HepG2 (cell line): ENCODE results near the gene ACACB. TPM values are rescaled to one million over a fixed set of nuclear protein-coding genes. Genes with fewer than 3 reads are reported as not detected.
A peak's percentile ranks its signal among the peaks of the same experiment; 100 is the strongest.

Experiments
- CCDC6 ChIP-seq: sonication (generic); formaldehyde crosslinking; IDR thresholded peaks from 2 replicates; pipeline ENCODE4 v1.8.1; 2022; ENCODE audit warnings: mild to moderate bottlenecking, missing genetic modification reagents, moderate library complexity
- FOXJ3 ChIP-seq: sonication (generic); formaldehyde crosslinking; IDR thresholded peaks from 2 replicates; pipeline ENCODE4 v1.4.0; 2020; ENCODE audit warnings: missing genetic modification reagents, mild to moderate bottlenecking, borderline replicate concordance
- HMGA1 ChIP-seq: sonication (generic); formaldehyde crosslinking; conservative IDR thresholded peaks from 2 replicates; pipeline ENCODE4 v1.4.0; 2020; ENCODE audit warnings: missing genetic modification reagents
- JARID2 ChIP-seq: sonication (generic); formaldehyde crosslinking; IDR thresholded peaks from 2 replicates; pipeline ENCODE4 v1.8.1; 2023; ENCODE audit warnings: missing genetic modification reagents, inconsistent platforms; ENCODE audit not compliant: insufficient replicate concordance
- MAF1 ChIP-seq: sonication (generic); formaldehyde crosslinking; IDR thresholded peaks from 2 replicates; pipeline ENCODE4 v1.5.0; 2020; ENCODE audit warnings: missing genetic modification reagents, borderline replicate concordance
- MTA1 ChIP-seq: sonication (generic); formaldehyde crosslinking; IDR thresholded peaks from 2 replicates; pipeline ENCODE4 v1.4.0; 2020; ENCODE audit warnings: missing genetic modification reagents, mild to moderate bottlenecking, borderline replicate concordance
- MYPOP ChIP-seq: sonication (generic); formaldehyde crosslinking; IDR thresholded peaks from 2 replicates; pipeline ENCODE4 v1.8.1; 2023; ENCODE audit warnings: mild to moderate bottlenecking, moderate library complexity, missing genetic modification reagents
- NAIF1 ChIP-seq: sonication (generic); formaldehyde crosslinking; IDR thresholded peaks from 2 replicates; pipeline ENCODE4 v1.5.0; 2020; ENCODE audit warnings: mild to moderate bottlenecking, missing genetic modification reagents, borderline replicate concordance
- NR2F2 ChIP-seq: IDR thresholded peaks from 2 replicates; pipeline ENCODE4 v1.6.1; 2012; ENCODE audit warnings: low read depth, inconsistent platforms, borderline replicate concordance
- PLRG1 ChIP-seq: fragments of 450-650 bp; conservative IDR thresholded peaks from 2 replicates; pipeline ENCODE4 v1.6.1; 2016
- RBAK ChIP-seq: sonication (generic); formaldehyde crosslinking; IDR thresholded peaks from 2 replicates; pipeline ENCODE4 v1.5.1; 2020; ENCODE audit warnings: mild to moderate bottlenecking, missing genetic modification reagents
- RFXANK ChIP-seq: IDR thresholded peaks from 2 replicates; pipeline ENCODE4 v1.6.1; 2016
- SKI ChIP-seq: fragments of 450-650 bp; IDR thresholded peaks from one replicate; pipeline ENCODE4 v1.6.1; 2018; ENCODE audit warnings: mild to moderate bottlenecking; ENCODE audit not compliant: partially characterized antibody
- SP5 ChIP-seq: IDR thresholded peaks from 2 replicates; pipeline ENCODE4 v1.6.1; 2016; ENCODE audit warnings: low read depth, borderline replicate concordance
- STAG1 ChIP-seq: sonication (generic); formaldehyde crosslinking; IDR thresholded peaks from 2 replicates; pipeline ENCODE4 v1.4.0; 2020; ENCODE audit warnings: missing genetic modification reagents
- TFAP4 ChIP-seq: sonication (generic); IDR thresholded peaks from 2 replicates; pipeline ENCODE4 v1.6.1; 2016; ENCODE audit warnings: low read depth, borderline replicate concordance
- ZNF121 ChIP-seq: sonication (generic); formaldehyde crosslinking; IDR thresholded peaks from 2 replicates; pipeline ENCODE4 v1.5.0; 2020; ENCODE audit warnings: mild to moderate bottlenecking, missing genetic modification reagents
- ZNF136 ChIP-seq: sonication (generic); formaldehyde crosslinking; IDR thresholded peaks from 2 replicates; pipeline ENCODE4 v1.8.1; 2022; ENCODE audit warnings: low read depth, mild to moderate bottlenecking, moderate library complexity, missing genetic modification reagents
- ZNF274 ChIP-seq: sonication (generic); formaldehyde crosslinking; IDR thresholded peaks from 2 replicates; pipeline ENCODE4 v1.5.1; 2020; ENCODE audit warnings: mild to moderate bottlenecking, missing genetic modification reagents
- ZNF549 ChIP-seq: sonication (generic); formaldehyde crosslinking; IDR thresholded peaks from 2 replicates; pipeline ENCODE4 v1.5.0; 2020; ENCODE audit warnings: missing genetic modification reagents
- ZNF564 ChIP-seq: sonication (generic); formaldehyde crosslinking; IDR thresholded peaks from 2 replicates; pipeline ENCODE4 v1.8.1; 2023; ENCODE audit warnings: mild to moderate bottlenecking, missing genetic modification reagents
- ZNF724P ChIP-seq: sonication (generic); formaldehyde crosslinking; IDR thresholded peaks from 2 replicates; pipeline ENCODE4 v1.8.0; 2022; ENCODE audit warnings: missing genetic modification reagents, borderline replicate concordance
- ZNF766 ChIP-seq: sonication (generic); formaldehyde crosslinking; IDR thresholded peaks from 2 replicates; pipeline ENCODE4 v1.5.0; 2020; ENCODE audit warnings: missing genetic modification reagents, borderline replicate concordance
- ZNF782 ChIP-seq: sonication (generic); formaldehyde crosslinking; IDR thresholded peaks from 2 replicates; pipeline ENCODE4 v1.4.0; 2020; ENCODE audit warnings: missing genetic modification reagents, mild to moderate bottlenecking, borderline replicate concordance
- ZNF878 ChIP-seq: sonication (generic); formaldehyde crosslinking; IDR thresholded peaks from 2 replicates; pipeline ENCODE4 v1.8.1; 2023; ENCODE audit warnings: mild to moderate bottlenecking, missing genetic modification reagents, moderate library complexity
- ZSCAN20 ChIP-seq: sonication (generic); formaldehyde crosslinking; IDR thresholded peaks from 2 replicates; pipeline ENCODE4 v1.4.0; 2020; ENCODE audit warnings: missing genetic modification reagents, mild to moderate bottlenecking, borderline replicate concordance
- polyA plus RNA-seq, 8 experiments: library from polyadenylated mRNA; depleted of rRNA in 3 of 8; stranded (reverse) in 7 of 8; unstranded in 1 of 8; fragments of >200 nt; fragmentation: Illumina TruSeq in 4 of 8; extraction: Trizol in 4 of 8; gene quantifications; 2 replicates each; pipeline versions ENCODE4 v1.2.1 to v1.2.3, GENCODE V29; 2011 to 2016; ENCODE audit warnings: low read depth in 4 of 8, missing spikeins in 1 of 8, mixed read lengths in 1 of 8; ENCODE audit not compliant: insufficient read depth in 1 of 8
- total RNA-seq, 5 experiments: library from RNA; depleted of rRNA; stranded (reverse); fragments of >200 nt; fragmentation: Illumina TruSeq; extraction: Trizol; gene quantifications; 2 replicates each; pipeline ENCODE4 v1.2.3, GENCODE V29; 2016; ENCODE audit warnings: low read depth in 1 of 5
- TF ChIP-seq, protein P1 (sequence below): sonication (generic); formaldehyde crosslinking; IDR thresholded peaks from 2 replicates; pipeline ENCODE4 v1.5.1; 2020; ENCODE audit warnings: mild to moderate bottlenecking, missing genetic modification reagents

ACACB gene
- total and polyA plus RNA-seq, 2 of the 13 experiments (the other 11 are each of a cell fraction or from before 2014, with no cell fraction given): 6.2 to 8.6 TPM

DNA sequence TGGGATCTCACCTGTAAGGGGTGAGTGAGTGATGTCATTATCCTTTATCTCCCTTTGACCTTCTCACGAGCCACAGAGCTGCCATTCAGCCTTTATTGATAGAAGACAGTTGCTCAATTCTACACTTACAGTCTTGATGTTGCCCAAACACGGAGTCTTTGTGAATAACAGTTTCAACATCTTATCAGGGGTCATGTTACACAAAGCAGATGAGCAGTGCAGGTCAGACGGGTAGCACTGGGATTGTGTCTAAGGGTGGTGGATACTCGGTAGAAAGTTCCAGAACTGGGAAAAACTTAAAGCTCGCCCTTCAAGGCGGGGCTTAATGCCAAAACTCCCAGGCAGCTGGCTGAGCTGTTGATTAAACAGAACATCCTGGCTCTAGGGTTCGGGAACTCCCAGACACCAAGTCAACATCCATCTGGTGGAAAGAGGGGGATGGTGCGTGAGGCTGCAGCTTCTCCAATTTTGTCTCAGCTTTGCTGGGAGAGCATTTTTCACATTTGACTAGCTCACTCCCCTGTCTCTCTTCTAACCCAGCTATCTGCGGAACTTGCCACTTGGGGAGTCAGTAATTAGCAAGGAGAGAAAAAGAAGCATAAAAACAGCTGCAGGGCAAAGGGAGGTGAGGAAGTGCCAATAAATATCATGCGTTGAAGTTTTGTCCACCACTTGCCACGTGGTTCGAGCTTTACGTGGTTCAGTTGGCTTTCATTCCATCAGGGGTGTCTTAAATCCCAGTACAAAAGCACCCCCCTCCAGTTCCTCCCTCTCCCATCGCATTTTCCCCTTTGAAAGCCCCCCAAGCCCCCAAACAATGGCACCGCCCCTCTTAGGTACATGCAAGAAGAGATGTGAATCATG lies 161.7 kb downstream of the ACACB start (continued):
- no peak for TF ChIP-seq RFXANK (CRISPR knock-in tag)
- TF ChIP-seq PLRG1: no peak
- no peak for TF ChIP-seq STAG1 (CRISPR knock-in tag)
- peak; percentile 58; the same call in 1 of the 2 replicates for TF ChIP-seq SP5 (CRISPR knock-in tag)
- TF ChIP-seq ZNF766 (CRISPR knock-in tag): no peak
- peak; percentile 73 for TF ChIP-seq TFAP4
- no peak; the same call in 1 of the 2 replicates for TF ChIP-seq ZNF782 (CRISPR knock-in tag)
- TF ChIP-seq ZNF121 (CRISPR knock-in tag): no peak
- TF ChIP-seq SKI: peak; percentile 81
- TF ChIP-seq JARID2 (CRISPR knock-in tag): no peak
- TF ChIP-seq CCDC6 (CRISPR knock-in tag): no peak
- TF ChIP-seq ZNF136 (CRISPR knock-in tag): no peak
- TF ChIP-seq, protein P1, sequence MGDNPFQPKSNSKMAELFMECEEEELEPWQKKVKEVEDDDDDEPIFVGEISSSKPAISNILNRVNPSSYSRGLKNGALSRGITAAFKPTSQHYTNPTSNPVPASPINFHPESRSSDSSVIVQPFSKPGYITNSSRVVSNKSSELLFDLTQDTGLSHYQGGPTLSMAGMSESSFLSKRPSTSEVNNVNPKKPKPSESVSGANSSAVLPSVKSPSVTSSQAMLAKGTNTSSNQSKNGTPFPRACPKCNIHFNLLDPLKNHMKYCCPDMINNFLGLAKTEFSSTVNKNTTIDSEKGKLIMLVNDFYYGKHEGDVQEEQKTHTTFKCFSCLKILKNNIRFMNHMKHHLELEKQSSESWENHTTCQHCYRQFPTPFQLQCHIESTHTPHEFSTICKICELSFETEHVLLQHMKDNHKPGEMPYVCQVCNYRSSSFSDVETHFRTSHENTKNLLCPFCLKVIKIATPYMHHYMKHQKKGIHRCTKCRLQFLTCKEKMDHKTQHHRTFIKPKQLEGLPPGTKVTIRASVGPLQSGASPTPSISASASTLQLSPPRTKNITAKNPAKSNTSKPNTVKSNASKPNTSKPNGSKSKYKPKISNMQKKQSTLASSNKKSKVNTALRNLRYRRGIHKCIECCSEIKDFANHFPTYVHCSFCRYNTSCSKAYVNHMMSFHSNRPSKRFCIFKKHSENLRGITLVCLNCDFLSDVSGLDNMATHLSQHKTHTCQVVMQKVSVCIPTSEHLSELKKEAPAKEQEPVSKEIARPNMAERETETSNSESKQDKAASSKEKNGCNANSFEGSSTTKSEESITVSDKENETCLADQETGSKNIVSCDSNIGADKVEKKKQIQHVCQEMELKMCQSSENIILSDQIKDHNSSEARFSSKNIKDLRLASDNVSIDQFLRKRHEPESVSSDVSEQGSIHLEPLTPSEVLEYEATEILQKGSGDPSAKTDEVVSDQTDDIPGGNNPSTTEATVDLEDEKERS (CRISPR knock-in tag): 0 out of 2 replicates have a peak, but pooled peaks have one; percentile 72
- TF ChIP-seq ZNF878 (CRISPR knock-in tag): no peak; the same call in 1 of the 2 replicates
- peak; percentile 69 for TF ChIP-seq MTA1
- TF ChIP-seq ZNF549 (CRISPR knock-in tag): no peak
- peak; percentile 82; the same call in 1 of the 2 replicates for TF ChIP-seq FOXJ3 (CRISPR knock-in tag)
- TF ChIP-seq MYPOP (CRISPR knock-in tag): no peak; the same call in 1 of the 2 replicates
- TF ChIP-seq NR2F2: peak; percentile 91
- no peak for TF ChIP-seq MAF1 (CRISPR knock-in tag)
- TF ChIP-seq ZSCAN20 (CRISPR knock-in tag): no peak
- TF ChIP-seq HMGA1 (CRISPR knock-in tag): no peak
- TF ChIP-seq ZNF564 (CRISPR knock-in tag): 0 out of 2 replicates have a peak, but pooled peaks have one; percentile 55
- TF ChIP-seq RBAK (CRISPR knock-in tag): no peak
- no peak for TF ChIP-seq ZNF724P (CRISPR knock-in tag)
- TF ChIP-seq ZNF274: no peak; the same call in 1 of the 2 replicates
- TF ChIP-seq NAIF1 (CRISPR knock-in tag): no peak
